K562 (cell line): ENCODE measurements around the gene WDR46. TPM values are rescaled to one million over a fixed set of nuclear protein-coding genes. Genes with fewer than 3 reads are reported as not detected.

Experiments used
- ARID2 ChIP-seq: fragments of 450-650 bp; IDR thresholded peaks from 2 replicates; pipeline ENCODE4 v1.6.1; 2017; ENCODE audit warnings: antibody characterized with exemption, mild to moderate bottlenecking
- ASH1L ChIP-seq: fragments of 450-650 bp; IDR thresholded peaks from 2 replicates; pipeline ENCODE4 v1.6.1; 2018; ENCODE audit warnings: borderline replicate concordance, mild to moderate bottlenecking, low read depth; ENCODE audit not compliant: partially characterized antibody
- CREM ChIP-seq: IDR thresholded peaks from 2 replicates; pipeline ENCODE4 v1.6.1; 2014; ENCODE audit warnings: antibody characterized with exemption, low read depth
- DPF2 ChIP-seq: fragments of 450-650 bp; IDR thresholded peaks from 2 replicates; pipeline ENCODE4 v1.6.1; 2016
- ELK3 ChIP-seq: fragments of 450-650 bp; formaldehyde crosslinking; IDR thresholded peaks from 2 replicates; pipeline ENCODE4 v1.4.0; 2020; ENCODE audit warnings: mild to moderate bottlenecking
- ETS2 ChIP-seq: IDR thresholded peaks from 2 replicates; pipeline ENCODE4 v1.6.1; 2016; ENCODE audit warnings: borderline replicate concordance, missing genetic modification characterization, mild to moderate bottlenecking, moderate library complexity, missing compliant biosample characterization; ENCODE audit not compliant: poor library complexity, severe bottlenecking
- HLTF ChIP-seq: fragments of 450-650 bp; IDR thresholded peaks from 2 replicates; pipeline ENCODE4 v1.6.1; 2016
- JUN ChIP-seq, 2 experiments: sonication (generic) in 1 of 2; formaldehyde crosslinking in 1 of 2; IDR thresholded peaks; 2 replicates each; pipeline versions ENCODE4 v1.6.1 to v1.8.0; 2012 to 2022; ENCODE audit warnings: borderline replicate concordance in 2 of 2, mild to moderate bottlenecking in 2 of 2, improper control_type of control experiment in 1 of 2, low read depth in 1 of 2, low read length in 1 of 2, missing genetic modification reagents in 1 of 2
- KLF13 ChIP-seq: fragments of 450-650 bp; IDR thresholded peaks from 2 replicates; pipeline ENCODE4 v1.6.1; 2016; ENCODE audit warnings: missing genetic modification characterization, low read depth, mild to moderate bottlenecking, missing compliant biosample characterization, moderate library complexity, borderline replicate concordance
- MCM3 ChIP-seq: fragments of 450-650 bp; IDR thresholded peaks from 2 replicates; pipeline ENCODE4 v1.6.1; 2016
- NR0B1 ChIP-seq: fragments of 450-650 bp; IDR thresholded peaks from one replicate; pipeline ENCODE4 v1.6.1; 2018; ENCODE audit warnings: mild to moderate bottlenecking, moderate library complexity; ENCODE audit not compliant: partially characterized antibody
- POLR2A ChIP-seq: fragments of 450-650 bp; conservative IDR thresholded peaks from 2 replicates; pipeline ENCODE4 v1.6.1; 2016
- RNF2 ChIP-seq: sonication (generic); IDR thresholded peaks from 2 replicates; pipeline ENCODE4 v1.6.1; 2016
- SMAD4 ChIP-seq: fragments of 250-450 bp; sonication (Bioruptor Pico); conservative IDR thresholded peaks from 2 replicates; pipeline ENCODE4 v1.8.0; 2021; ENCODE audit warnings: inconsistent platforms, mild to moderate bottlenecking, moderate library complexity
- ZNF133 ChIP-seq: fragments of 250-450 bp; sonication (Bioruptor Pico); IDR thresholded peaks from 2 replicates; pipeline ENCODE4 v1.4.0; 2020; ENCODE audit warnings: mild to moderate bottlenecking
- polyA plus RNA-seq, 8 experiments: library from polyadenylated mRNA; depleted of rRNA in 4 of 8; stranded (reverse) in 5 of 8; unstranded in 3 of 8; fragments of >200 nt; fragmentation: Nextera tagmentation in 2 of 8; fragmentation: Illumina TruSeq in 1 of 8; extraction: Ambion mirVana in 2 of 8; extraction: Trizol in 1 of 8; gene quantifications; 2 replicates each; pipeline versions ENCODE4 v1.2.1 to v1.2.3, GENCODE V29; 2011 to 2014; ENCODE audit warnings: inconsistent platforms in 1 of 8, missing spikeins in 1 of 8
- total RNA-seq, 7 experiments: library from RNA; depleted of rRNA in 6 of 7; stranded (reverse); fragments of >200 nt in 6 of 7; fragmentation: Illumina TruSeq in 2 of 7; extraction: Trizol in 2 of 7; gene quantifications; 2 replicates each; pipeline versions ENCODE4 v1.2.1 to v1.2.3, GENCODE V29; 2011 to 2021; ENCODE audit warnings: low replicate concordance in 1 of 7
- TF ChIP-seq, protein P1 (sequence below): sonication (generic); formaldehyde crosslinking; IDR thresholded peaks from 2 replicates; pipeline ENCODE4 v1.8.1; 2023; ENCODE audit warnings: mild to moderate bottlenecking, missing genetic modification reagents

Gene WDR46
- total and polyA plus RNA-seq, 9 of the 15 experiments (the other 6 are each of a cell fraction or from before 2014, with no cell fraction given), result 8.9 to 146 (median 93.1) TPM

DNA sequence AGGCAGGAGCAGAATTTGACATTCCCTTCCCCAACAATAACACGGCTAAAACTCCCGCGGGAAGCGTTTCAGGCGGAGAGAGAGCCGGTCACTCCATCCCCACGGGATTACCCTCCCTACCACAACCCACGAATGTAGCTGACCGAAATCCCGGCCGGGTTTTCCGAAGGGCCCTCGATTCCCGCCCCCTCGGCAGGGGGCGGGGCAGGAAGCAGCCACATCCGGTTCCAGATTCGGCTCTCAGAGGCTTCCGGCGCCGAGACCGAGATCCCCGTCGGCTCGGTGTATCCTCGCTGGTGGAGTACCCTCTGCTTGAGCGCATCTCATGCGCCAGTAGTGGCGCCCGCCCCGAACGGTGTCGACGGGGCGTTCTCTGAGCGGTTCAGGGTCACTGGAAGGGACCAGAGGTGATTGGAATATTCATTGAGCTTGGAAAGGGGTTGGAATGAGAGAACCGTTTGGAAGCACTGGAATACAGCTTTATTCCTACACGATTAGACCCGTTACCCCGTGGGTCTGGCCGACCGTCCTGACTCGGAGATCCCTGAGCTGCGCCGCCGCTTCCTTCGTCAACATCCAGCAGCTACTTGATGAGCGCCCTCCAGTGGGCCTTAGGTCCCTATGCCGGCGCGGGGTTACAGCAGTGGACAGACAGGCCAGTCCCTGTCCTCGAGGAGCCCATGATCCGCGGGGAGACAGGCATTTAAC lies 10.4 kb upstream of the WDR46 start (continued):
- TF ChIP-seq ELK3 (CRISPR knock-in tag), result no peak
- peak; percentile 72; the same call in 1 of the 2 replicates for TF ChIP-seq DPF2
- no peak for TF ChIP-seq NR0B1
- no peak for TF ChIP-seq ASH1L
- TF ChIP-seq RNF2, result peak; percentile 63
- peak; percentile 89 for TF ChIP-seq KLF13 (tag)
- peak; percentile 99 for TF ChIP-seq POLR2A
- TF ChIP-seq HLTF, result peak; percentile 63; the same call in 1 of the 2 replicates
- TF ChIP-seq, protein P1, sequence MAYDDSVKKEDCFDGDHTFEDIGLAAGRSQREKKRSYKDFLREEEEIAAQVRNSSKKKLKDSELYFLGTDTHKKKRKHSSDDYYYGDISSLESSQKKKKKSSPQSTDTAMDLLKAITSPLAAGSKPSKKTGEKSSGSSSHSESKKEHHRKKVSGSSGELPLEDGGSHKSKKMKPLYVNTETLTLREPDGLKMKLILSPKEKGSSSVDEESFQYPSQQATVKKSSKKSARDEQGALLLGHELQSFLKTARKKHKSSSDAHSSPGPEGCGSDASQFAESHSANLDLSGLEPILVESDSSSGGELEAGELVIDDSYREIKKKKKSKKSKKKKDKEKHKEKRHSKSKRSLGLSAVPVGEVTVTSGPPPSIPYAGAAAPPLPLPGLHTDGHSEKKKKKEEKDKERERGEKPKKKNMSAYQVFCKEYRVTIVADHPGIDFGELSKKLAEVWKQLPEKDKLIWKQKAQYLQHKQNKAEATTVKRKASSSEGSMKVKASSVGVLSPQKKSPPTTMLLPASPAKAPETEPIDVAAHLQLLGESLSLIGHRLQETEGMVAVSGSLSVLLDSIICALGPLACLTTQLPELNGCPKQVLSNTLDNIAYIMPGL (CRISPR knock-in tag), result peak; percentile 85; the same call in 1 of the 2 replicates
- TF ChIP-seq MCM3, result no peak
- peak; percentile 35; the same call in 1 of the 2 replicates for TF ChIP-seq ARID2
- peak; percentile 43; the same call in 1 of the 2 replicates for TF ChIP-seq JUN (IDR thresholded peaks at IDR 0.05; ENCODE audit: borderline replicate concordance, low read depth, low read length)
- peak; percentile 83; the same call in 1 of the 2 replicates for TF ChIP-seq JUN (CRISPR knock-in tag; IDR thresholded peaks at IDR 0.05; ENCODE audit: borderline replicate concordance)
- TF ChIP-seq ETS2 (tag), result no peak
- TF ChIP-seq SMAD4 (CRISPR knock-in tag), result peak; percentile 78
- TF ChIP-seq CREM, result peak; percentile 65
- no peak for TF ChIP-seq ZNF133 (CRISPR knock-in tag)
